Lower lobe of right lung (tissue), 2 donors: Measurements from ENCODE around the gene PIEZO2. TPM values are rescaled to one million over a fixed set of nuclear protein-coding genes. Genes with fewer than 3 reads are reported as not detected.

Experiments
- ATAC-seq, 2 donors: fragments of 200-7000 bp; cut with Tn5 transposase; one replicate each; pipeline ENCODE4 v1.9.1; 2020 to 2022; ENCODE audit warnings: mild to moderate bottlenecking in 2 of 2, moderate library complexity in 2 of 2
- DNase-seq: peaks from one replicate; pipeline ENCODE4 v3.0.0-alpha.2; 2020
- H3K27ac ChIP-seq: fragments of 200-600 bp; one replicate; pipeline ENCODE4 v1.8.0; 2022
- H3K27me3 ChIP-seq: fragments of 200-600 bp; one replicate; pipeline ENCODE4 v1.8.0; 2022; ENCODE audit warnings: low read depth
- H3K36me3 ChIP-seq: fragments of 200-600 bp; one replicate; pipeline ENCODE4 v1.8.0; 2022; ENCODE audit warnings: mild to moderate bottlenecking
- H3K4me1 ChIP-seq: fragments of 200-600 bp; one replicate; pipeline ENCODE4 v1.8.0; 2022
- H3K4me3 ChIP-seq: fragments of 200-600 bp; one replicate; pipeline ENCODE4 v1.8.0; 2022; ENCODE audit warnings: mild to moderate bottlenecking
- H3K9me3 ChIP-seq: fragments of 200-600 bp; one replicate; pipeline ENCODE4 v1.8.0; 2022
- intact Hi-C: fragments of 100-400 bp; cut with DNase I; formaldehyde crosslinking; loops from one replicate; pipeline ENCODE4 v1.11.0; 2022
- total RNA-seq: library from RNA; stranded (reverse); fragmentation: NEBNext Ultra II Directional; extraction: Animal tissue kit (Norgen Biotek cat#: 25700); gene quantifications from one replicate; pipeline ENCODE4 v1.2.1, GENCODE V29; 2021
- TF ChIP-seq, protein P1 (sequence below): fragments of 200-600 bp; IDR thresholded peaks from one replicate; pipeline ENCODE4 v1.8.0; 2022; ENCODE audit warnings: antibody characterized with exemption, mild to moderate bottlenecking
- donor health status: DM: no; HTN: yes; CAD: no; lungs with severe emphysema.

The PIEZO2 gene
- total RNA-seq, 1 donor from 2014 or later: 11.1 TPM

DNA sequence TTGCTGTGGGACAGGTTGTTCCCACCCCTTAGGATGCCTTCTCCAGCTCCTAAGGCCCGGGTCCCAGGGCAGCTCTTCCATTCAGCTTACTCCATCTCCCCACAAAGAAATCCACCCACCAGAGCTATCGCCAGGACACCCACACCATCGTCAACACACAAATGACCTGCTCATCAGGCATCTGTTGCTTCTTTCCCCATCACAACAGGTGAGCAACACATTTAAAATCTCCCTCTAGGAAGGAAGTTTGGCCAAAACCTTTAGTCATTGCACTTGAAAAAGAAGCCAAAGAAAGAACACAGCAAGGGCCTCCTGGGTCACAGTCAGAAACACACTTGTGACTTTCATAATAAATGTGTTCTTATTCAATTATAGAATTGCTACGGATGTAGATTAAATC lies 289.0 kb downstream of the PIEZO2 start:
- H3K4me3 ChIP-seq: no peak overlapping the region
- TF ChIP-seq, protein P1, sequence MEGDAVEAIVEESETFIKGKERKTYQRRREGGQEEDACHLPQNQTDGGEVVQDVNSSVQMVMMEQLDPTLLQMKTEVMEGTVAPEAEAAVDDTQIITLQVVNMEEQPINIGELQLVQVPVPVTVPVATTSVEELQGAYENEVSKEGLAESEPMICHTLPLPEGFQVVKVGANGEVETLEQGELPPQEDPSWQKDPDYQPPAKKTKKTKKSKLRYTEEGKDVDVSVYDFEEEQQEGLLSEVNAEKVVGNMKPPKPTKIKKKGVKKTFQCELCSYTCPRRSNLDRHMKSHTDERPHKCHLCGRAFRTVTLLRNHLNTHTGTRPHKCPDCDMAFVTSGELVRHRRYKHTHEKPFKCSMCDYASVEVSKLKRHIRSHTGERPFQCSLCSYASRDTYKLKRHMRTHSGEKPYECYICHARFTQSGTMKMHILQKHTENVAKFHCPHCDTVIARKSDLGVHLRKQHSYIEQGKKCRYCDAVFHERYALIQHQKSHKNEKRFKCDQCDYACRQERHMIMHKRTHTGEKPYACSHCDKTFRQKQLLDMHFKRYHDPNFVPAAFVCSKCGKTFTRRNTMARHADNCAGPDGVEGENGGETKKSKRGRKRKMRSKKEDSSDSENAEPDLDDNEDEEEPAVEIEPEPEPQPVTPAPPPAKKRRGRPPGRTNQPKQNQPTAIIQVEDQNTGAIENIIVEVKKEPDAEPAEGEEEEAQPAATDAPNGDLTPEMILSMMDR: no peak
- no peak for ATAC-seq
- no peaks in the 10 kb centered on the region for H3K4me1 ChIP-seq
- H3K27me3 ChIP-seq: no peaks in the 10 kb centered on the region
- no peaks in the 10 kb centered on the region for H3K9me3 ChIP-seq
- H3K36me3 ChIP-seq: no peaks in the 10 kb centered on the region
- intact Hi-C loops: no loop called here
- no peak for DNase-seq
- H3K27ac ChIP-seq: no peak overlapping the region

DNA sequence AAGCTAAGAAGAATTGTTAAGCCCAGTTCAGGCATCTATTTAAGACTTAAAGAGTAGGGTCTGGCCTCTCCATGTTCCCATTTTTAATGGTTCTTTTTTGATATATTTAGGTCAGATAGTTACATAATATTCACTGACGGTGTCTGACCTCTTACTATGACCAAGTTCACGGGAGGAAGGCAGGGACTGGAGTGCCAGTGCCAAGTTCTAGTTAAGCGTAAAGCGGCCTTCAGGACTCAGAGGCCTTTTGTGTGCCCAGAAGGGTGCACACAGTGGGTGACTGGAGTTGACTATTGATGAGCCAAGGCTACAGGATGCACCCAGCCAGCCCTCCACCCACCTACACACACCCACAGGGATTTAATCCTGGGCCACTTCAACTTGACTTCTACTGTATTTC lies 290.9 kb downstream of the PIEZO2 start:
- no peaks in the 10 kb centered on the region for H3K36me3 ChIP-seq
- ATAC-seq (no peak), DNase-seq (no peak)
- H3K9me3 ChIP-seq: no peaks in the 10 kb centered on the region
- H3K4me1 ChIP-seq: no peaks in the 10 kb centered on the region
- intact Hi-C loops: no loop called here
- no peaks in the 10 kb centered on the region for H3K27me3 ChIP-seq
- H3K27ac ChIP-seq: no peak overlapping the region
- H3K4me3 ChIP-seq: no peak overlapping the region
- TF ChIP-seq, protein P1: no peak

DNA sequence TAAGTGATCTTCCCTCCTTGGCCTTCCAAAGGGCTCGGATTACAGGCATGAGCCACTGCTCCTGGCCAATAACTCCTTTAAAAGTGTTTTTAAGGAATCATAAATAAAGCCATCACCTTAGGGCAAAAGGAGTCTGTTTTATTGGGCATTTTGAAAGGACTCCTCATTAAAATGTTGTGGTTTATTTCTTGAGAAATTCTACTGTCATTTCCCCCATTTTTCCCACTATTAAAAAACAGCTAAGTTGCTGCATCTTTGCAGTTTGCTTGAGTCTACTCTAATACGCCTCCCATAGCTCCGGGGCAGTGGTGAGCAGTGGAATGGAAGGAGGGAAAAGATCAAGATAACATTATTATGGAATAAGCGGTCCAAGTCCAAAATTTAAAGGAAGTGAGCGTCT lies 293.2 kb downstream of the PIEZO2 start:
- TF ChIP-seq, protein P1: no peak
- ATAC-seq: no peak
- no peak overlapping the region for H3K4me3 ChIP-seq
- no peak overlapping the region for H3K27ac ChIP-seq
- H3K4me1 ChIP-seq: no peaks in the 10 kb centered on the region
- no peak for DNase-seq
- no peaks in the 10 kb centered on the region for H3K36me3 ChIP-seq
- intact Hi-C loops: no loop called here
- H3K27me3 ChIP-seq: no peaks in the 10 kb centered on the region
- H3K9me3 ChIP-seq: no peaks in the 10 kb centered on the region

DNA sequence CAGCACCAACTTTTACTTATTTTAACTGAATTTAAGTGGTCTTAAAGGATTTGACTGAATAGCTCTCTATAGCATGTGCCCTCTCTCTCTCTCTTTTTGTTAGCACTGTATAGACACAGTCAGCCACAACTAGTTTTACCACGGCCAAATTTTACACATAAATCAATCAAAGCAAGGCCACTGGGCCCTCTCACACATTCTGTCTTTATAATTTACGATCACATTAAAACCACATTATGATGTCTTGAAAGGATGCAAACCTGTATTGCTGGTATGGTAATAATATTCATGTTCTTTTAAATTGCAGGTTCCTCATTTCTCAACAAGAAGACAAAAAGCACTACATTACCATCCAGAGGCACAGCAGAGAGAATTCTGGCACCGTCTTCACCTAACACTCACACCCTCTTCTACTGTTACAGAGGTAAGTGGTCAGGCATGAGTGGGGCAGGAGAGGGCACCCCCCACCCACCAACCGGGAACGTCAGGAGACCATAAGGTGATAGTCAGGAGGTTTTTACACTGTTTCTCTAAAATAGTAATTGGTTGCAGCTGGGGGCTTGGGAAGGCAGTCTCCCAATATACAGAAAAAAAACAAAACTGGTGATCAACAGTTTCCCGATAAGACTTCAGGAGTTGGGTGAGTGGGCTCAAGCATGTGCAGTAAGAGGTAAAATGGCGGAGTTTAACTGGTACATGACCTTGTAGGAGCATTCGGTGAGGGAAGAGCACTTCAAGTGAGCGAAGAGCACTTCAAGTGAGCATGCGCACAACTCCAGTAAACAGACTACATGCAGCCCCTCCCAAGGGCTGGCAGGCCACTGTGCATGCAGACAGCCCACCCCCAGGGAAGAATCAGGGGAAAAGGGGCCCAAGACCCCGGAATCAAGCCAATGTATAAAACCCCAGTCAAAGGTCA lies 296.7 kb downstream of the PIEZO2 start:
- DNase-seq (no peak), ATAC-seq (peak; percentile 49 to 66)
- Histone ChIP-seq H3K4me3 (no peak overlapping the region), H3K4me1 (no peaks in the 10 kb centered on the region), H3K27ac (no peak overlapping the region), H3K27me3 (no peaks in the 10 kb centered on the region), H3K9me3 (no peaks in the 10 kb centered on the region), H3K36me3 (no peaks in the 10 kb centered on the region)
- TF ChIP-seq, protein P1: no peak
- intact Hi-C loops: no loop called here

DNA sequence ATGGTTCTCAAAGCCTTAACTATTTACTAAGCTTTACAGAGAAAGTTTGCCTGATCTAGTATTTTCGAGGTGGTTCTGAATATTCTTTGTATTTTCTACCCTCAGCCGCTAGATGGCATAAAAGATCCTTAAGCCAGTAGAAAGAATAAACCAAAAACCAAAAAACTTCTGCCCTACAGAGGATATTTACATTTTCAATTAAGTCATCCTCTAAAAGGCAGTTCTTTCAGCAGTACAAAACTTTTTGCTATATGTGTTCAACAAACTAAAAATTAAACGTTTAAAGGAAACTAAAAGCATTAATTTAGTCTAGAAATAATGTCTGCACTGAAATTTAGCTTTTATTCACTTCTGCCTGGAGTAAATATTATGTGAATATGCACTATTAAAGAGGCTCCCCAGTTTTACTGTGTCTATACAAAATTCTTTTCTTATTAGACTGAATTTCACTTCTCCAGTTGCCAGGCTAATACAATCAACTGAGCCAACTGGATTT lies 297.5 kb downstream of the PIEZO2 start:
- Histone ChIP-seq H3K4me1 (no peaks in the 10 kb centered on the region), H3K9me3 (no peaks in the 10 kb centered on the region), H3K36me3 (no peaks in the 10 kb centered on the region), H3K4me3 (no peak overlapping the region), H3K27ac (no peak overlapping the region), H3K27me3 (no peaks in the 10 kb centered on the region)
- ATAC-seq: peak in 1 of 2 donors; percentile 65
- TF ChIP-seq, protein P1: peak; percentile 68
- no peak for DNase-seq
- intact Hi-C loops: no loop called here
